ENCODE data around the gene LMF1.

The LMF1 gene

DNA sequence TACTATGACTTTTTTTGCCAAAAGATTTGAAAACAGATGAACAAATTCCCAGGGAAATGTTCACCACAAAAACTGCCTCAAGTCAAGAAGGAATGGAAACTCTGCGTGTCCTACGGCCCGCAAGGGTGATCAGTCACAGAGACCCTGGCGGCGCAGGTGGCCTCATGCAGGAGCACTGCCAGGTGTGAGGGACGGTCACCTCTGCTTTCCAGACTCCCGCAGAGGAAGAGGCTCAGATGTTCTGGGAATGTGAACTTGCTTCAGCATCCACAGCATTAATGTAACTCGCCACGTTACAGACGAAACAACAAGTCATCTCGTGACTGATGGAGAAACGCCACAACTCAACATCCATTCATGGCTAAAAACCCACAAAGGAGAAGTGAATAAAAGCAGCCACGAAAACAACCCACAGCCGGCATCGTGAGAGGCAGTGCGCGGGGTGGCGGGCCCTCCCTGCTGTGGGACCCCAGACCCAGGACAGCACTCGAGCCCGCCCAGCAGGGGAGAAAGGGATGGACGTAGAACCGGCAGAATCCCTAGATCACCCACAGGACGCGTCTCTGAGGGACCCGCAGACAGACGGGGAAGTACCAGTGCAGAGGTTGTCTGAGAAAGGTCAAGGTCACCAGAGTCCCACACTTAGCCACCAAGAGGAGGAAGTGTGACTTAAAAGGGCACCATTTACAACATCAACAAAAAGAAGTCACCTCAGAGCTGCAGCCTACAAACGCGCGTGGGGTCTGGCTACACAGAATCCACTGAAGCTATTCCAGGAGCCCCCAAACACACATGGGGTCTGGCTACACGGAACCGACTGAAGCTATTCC, 93.3 kb downstream of the LMF1 start:
- H3K9me3 Mint-ChIP-seq, result no peaks in the 10 kb centered on the region
- no peaks in the 10 kb centered on the region for H3K36me3 Mint-ChIP-seq (ENCODE audit: low read depth)
- H3K27ac Mint-ChIP-seq, result no peak overlapping the region
- no peaks in the 10 kb centered on the region for H3K27me3 Mint-ChIP-seq (ENCODE audit: low read depth)
- H3K4me3 Mint-ChIP-seq, result no peak overlapping the region
- peaks cover 2% of the 10 kb centered on the region for H3K4me1 Mint-ChIP-seq (ENCODE audit: low read depth)

DNA sequence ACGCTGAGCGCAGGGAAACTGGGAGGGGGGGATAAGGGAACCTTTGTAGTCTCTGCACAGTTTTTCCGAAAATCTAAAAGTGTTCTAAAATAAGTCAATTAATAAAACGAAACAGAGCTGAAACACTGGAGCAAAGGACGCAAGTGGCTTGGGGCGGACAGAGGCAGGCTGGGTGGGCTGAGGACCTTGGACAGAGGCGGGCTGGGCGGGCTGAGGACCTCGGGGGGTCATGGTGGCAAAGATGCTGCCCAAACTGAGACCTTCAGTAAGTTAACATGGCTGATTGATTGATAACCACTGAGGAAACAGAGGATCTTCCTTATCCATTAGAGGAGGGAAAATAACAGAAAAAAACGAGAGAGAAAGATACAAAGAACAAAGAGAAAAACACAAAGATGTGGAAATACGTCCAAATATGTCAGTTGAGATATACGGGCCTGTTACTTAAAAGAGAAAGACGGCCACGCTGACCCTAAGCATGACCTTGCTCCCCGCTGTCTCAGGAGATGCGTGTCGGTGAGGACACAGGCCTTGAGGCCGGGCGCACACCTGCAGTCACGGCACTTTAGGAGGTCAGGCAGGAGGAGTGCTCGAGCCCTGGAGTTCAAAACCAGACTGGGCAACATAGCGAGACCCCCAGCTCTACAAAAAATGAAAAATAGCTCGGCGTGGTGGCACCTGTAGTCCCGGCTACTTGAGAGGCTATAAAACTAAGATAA, 94.1 kb downstream of the LMF1 start:
- Mint-ChIP-seq H3K4me3 (no peak overlapping the region), H3K4me1 (ENCODE audit: low read depth) (no peaks in the 10 kb centered on the region), H3K9me3 (no peaks in the 10 kb centered on the region), H3K36me3 (ENCODE audit: low read depth) (no peaks in the 10 kb centered on the region), H3K27me3 (ENCODE audit: low read depth) (no peaks in the 10 kb centered on the region), H3K27ac (no peak overlapping the region)

DNA sequence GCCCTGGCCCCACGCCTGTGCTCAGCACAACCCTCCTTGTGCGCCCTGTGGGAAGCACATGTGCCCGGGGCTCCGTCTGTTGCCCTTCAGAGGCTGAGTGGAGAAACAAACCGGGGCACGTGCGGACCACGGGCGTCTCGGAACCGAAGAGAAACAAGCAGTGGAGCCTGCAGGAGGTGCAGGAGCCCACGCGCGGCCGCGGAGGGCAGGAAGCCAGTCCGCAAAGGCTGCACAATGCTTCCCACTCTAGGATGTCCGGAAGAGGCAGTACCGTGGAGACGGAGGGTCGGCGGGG, 94.8 kb downstream of the LMF1 start:
- no peaks in the 10 kb centered on the region for H3K36me3 Mint-ChIP-seq (ENCODE audit: low read depth)
- H3K4me1 Mint-ChIP-seq (ENCODE audit: low read depth), result no peaks in the 10 kb centered on the region
- no peaks in the 10 kb centered on the region for H3K27me3 Mint-ChIP-seq (ENCODE audit: low read depth)
- H3K27ac Mint-ChIP-seq, result no peak overlapping the region
- no peak overlapping the region for H3K4me3 Mint-ChIP-seq
- no peaks in the 10 kb centered on the region for H3K9me3 Mint-ChIP-seq

DNA sequence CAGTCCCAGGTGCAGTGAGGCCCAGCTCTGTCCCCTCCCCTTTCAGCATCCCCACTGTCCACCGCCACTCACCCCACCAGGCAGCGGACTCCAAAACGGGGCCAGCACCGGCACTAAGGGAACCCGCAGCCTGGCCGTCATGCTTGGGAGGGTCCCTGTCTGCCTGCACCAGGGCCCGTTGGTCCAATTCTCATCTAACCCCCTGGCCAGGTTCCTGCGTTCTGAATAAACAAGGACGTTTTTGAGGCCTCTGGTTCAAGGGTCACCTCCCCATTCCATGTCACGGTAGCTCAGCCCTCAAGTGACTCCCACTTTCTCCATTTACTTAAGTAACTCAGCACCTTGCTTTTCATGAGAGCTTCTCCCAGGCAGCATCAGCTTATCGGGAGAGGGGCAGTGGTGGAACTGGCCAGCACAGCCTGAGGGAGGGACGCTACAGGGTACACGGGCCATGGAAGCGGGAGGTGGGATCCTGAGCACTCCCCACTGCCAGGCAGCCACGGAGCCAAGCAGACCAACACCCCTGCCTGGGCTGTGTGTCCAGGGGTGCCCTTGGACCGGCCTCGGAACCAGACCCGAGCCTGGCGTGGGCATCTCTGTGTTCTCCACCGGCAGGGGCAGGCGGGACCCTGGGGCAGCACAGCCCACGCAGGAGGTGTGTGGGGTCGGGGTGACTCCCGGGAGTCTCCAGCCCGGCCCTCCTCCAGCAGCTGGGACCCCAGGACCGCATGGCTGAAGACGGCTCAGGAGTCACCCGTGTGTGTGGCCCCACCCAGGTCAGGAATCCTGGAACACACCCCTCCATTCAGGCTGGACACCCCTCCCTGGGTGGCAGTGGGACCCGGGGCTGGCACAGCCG, 95.4 kb downstream of the LMF1 start:
- Mint-ChIP-seq H3K27me3 (ENCODE audit: low read depth) (no peaks in the 10 kb centered on the region), H3K4me1 (ENCODE audit: low read depth) (no peaks in the 10 kb centered on the region), H3K36me3 (ENCODE audit: low read depth) (no peaks in the 10 kb centered on the region), H3K9me3 (no peaks in the 10 kb centered on the region), H3K4me3 (no peak overlapping the region), H3K27ac (no peak overlapping the region)

DNA sequence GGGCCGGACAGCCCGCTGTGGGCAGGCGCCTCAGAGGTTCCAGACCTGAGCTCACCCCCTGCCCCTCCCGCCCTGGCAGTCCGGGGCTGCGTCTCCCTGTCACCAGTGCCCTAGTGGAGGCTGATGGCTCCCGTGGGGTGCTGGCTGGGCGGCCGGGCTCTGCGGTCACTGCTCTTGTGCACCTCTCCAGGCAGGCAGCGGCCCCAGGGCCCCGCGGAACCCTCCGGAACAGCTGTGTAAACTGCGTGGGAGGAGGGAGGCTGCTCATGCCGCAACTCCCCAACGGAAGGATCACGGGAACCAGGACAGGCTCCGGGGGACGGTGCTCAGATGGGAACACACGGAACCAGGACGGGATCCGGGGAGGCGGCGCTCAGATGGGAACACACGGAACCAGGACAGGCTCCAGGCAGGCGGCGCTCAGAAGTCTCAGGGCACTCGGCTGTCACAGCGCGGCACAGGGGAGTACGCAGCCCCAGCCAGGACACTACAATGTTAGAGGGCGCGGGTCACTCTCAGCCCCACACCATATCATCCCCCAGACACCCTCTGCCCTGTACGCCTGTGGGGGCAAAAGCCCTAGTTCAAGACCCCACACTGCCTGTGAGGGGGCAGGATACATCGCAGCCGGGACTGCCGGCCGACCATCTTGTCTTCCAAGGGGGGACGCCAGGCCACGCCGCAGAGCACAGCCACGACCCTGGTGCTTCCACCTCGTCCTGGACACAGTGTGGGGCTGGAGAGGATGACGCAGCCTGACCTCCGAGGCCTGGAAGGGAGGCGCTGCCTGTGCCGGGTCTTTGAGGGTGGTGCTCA, 96.2 kb downstream of the LMF1 start:
- Mint-ChIP-seq H3K4me1 (ENCODE audit: low read depth) (no peaks in the 10 kb centered on the region), H3K36me3 (ENCODE audit: low read depth) (no peaks in the 10 kb centered on the region), H3K27me3 (ENCODE audit: low read depth) (no peaks in the 10 kb centered on the region), H3K9me3 (no peaks in the 10 kb centered on the region), H3K27ac (no peak overlapping the region), H3K4me3 (no peak overlapping the region)

DNA sequence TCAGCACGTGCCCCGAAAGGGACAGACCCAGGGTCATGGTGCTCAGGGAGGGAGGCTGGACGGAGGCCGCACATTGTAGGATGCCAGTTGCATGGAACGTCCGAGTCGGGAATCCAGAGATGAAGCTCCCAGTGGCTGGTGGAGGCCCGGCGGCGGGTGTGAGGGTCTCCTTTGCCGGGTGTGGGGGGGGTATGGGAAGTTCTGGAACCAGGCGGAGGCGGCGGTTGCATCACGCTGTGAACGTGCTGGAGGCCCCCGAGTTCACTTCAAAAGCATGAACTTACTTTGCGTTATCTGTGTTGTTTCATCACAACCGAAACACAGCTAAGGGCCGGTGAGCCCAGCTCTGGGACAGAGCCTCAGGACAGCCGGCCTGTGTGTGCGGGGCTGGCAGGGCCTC, 96.9 kb downstream of the LMF1 start:
- Mint-ChIP-seq H3K9me3 (no peaks in the 10 kb centered on the region), H3K27ac (no peak overlapping the region), H3K36me3 (ENCODE audit: low read depth) (no peaks in the 10 kb centered on the region), H3K27me3 (ENCODE audit: low read depth) (no peaks in the 10 kb centered on the region), H3K4me3 (no peak overlapping the region), H3K4me1 (ENCODE audit: low read depth) (no peaks in the 10 kb centered on the region)

DNA sequence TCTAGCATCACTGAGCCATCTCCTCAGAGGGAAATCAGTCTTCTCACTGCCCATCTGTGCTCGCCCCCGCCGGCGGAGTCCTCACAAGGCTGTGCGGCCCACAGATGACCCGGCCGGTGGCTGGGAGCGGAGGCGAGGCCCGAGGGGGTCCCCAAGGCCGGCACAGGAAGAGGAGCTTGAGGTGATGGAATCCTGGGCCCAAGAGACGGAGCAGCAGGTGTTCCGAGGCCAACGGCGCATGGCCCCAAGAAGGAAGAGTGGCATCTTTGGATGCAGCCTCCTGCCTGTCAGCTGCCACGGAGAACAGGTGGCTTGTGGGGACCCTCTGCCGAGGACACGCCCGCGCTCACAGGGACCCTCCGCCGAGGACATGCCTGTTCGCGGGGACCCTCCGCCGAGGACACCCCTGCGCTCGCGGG, 97.5 kb downstream of the LMF1 start:
- no peaks in the 10 kb centered on the region for H3K9me3 Mint-ChIP-seq
- H3K36me3 Mint-ChIP-seq (ENCODE audit: low read depth), result no peaks in the 10 kb centered on the region
- H3K27ac Mint-ChIP-seq, result no peak overlapping the region
- H3K27me3 Mint-ChIP-seq (ENCODE audit: low read depth), result no peaks in the 10 kb centered on the region
- H3K4me3 Mint-ChIP-seq, result no peak overlapping the region
- H3K4me1 Mint-ChIP-seq (ENCODE audit: low read depth), result no peaks in the 10 kb centered on the region

DNA sequence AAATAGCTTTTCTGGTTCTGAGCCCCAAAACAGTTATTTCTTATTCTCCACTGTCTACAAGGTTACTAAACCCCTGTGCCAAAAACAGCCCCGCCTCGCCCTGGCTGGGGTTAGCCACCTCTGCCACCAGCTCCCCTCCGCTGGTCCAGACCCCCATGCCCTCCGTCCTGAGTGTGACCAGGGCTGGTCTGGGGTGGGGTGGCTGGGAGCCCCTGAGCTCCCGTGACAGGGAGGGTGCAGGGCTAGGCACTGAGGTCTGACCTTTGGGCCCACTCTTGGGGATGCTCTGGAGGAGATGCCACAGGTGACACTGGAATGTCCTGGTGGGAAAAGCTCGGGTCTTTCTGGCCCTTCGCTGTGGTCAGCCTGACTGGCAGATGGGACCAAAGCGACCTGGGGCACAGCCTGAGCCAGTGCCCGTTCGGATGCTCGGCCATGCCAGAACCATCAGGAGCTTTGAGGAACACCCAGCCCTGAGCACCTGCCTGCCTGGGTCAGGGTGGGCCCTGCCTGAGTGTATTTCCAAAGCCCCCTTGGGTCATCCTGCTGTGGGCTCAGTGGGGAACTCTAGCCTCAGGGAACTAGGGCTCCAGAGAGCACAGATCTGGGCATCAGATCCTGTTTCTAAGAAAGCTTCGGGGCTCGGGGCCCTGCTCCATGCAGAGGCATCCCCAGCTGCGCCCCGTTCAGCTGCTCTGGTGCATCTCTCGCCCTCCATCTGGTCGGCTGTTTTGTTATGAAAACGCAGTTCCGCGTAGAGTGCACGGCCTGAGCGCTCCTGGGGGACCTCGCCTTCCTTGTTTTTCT, 98.1 kb downstream of the LMF1 start:
- H3K27me3 Mint-ChIP-seq (ENCODE audit: low read depth), result no peaks in the 10 kb centered on the region
- H3K9me3 Mint-ChIP-seq, result no peaks in the 10 kb centered on the region
- no peak overlapping the region for H3K4me3 Mint-ChIP-seq

DNA sequence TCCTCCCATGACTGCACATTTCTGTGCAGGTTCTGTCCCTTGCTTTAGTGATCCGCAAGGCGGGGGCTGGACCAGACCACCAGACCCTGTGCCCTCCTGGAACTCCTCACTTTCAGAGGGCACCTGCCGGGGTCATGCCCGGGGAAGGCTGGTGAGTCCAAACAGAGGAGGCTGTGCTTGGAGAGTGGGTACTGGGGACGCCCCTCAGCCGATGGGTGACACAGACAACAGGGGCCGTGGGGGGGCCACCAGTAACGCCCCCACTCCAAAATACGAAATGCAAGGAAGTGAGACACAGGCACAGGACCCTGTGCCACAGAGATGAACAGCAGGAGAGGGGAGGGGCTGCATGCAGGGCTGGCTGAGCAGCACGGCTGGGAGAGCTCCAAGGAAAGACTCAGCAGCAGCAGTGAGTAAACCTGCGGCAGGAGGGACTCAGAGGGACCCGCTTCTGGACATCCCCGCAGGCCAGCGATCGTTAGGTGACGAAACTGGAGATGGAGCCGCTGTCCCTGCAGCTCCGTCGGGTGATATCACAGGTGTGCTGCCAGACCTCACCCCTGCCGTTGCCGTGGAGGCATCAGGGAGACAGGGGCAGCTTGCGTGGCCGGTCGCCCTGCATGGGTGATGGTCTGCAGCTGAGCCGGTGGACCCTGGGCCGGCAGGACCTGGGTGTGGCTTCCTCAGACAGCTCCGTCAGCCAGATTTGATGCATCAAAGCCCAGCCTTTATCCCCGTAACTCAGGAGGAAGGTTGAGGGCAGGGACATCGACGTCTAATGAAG, 99.0 kb downstream of the LMF1 start:
- no peak overlapping the region for H3K27ac Mint-ChIP-seq
- no peak overlapping the region for H3K4me3 Mint-ChIP-seq
- H3K36me3 Mint-ChIP-seq (ENCODE audit: low read depth), result no peaks in the 10 kb centered on the region

More for the DNA sequence above, 98.1 kb downstream of the LMF1 start:
- H3K4me1 Mint-ChIP-seq (ENCODE audit: low read depth), result no peaks in the 10 kb centered on the region
- no peaks in the 10 kb centered on the region for H3K36me3 Mint-ChIP-seq (ENCODE audit: low read depth)
- no peak overlapping the region for H3K27ac Mint-ChIP-seq

DNA sequence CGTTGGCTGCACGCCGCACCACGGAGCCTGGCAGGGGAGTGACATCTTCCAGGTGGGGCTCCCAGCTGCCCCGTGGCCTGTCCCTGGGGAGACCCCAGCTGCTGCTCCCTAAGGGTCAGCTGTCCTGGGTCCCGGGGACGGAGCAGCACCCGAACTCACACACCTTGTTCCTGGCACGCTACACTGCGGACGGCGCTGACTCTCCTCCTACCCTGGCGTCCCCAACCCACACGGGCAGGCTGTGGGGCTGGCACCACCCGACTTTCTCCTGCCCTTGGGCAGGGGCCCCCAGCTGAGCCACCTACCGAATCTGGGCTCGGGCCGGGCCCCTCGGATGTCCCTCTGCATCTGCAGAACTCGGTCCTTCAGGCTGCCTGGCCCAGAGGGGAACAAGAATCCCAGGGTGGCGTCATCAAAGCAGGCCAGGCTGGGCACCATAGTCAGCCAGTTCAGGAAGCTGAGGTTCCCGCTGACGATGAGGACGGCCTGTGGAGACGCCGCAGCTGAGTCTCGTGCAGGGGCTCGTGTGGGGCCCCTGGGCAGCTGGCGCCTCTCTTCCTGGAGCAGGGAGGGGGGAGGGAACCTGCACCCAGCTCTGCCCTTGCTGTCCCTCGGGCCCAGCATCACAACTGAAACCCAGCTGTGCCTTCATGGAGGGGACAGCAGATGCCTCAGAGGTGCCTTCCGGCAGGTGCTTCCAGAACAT, 99.8 kb downstream of the LMF1 start:
- no peaks in the 10 kb centered on the region for H3K4me1 Mint-ChIP-seq (ENCODE audit: low read depth)
- no peaks in the 10 kb centered on the region for H3K36me3 Mint-ChIP-seq (ENCODE audit: low read depth)
- no peak overlapping the region for H3K27ac Mint-ChIP-seq
- H3K9me3 Mint-ChIP-seq, result no peaks in the 10 kb centered on the region
- H3K4me3 Mint-ChIP-seq, result no peak overlapping the region
- no peaks in the 10 kb centered on the region for H3K27me3 Mint-ChIP-seq (ENCODE audit: low read depth)

More for the DNA sequence above, 99.0 kb downstream of the LMF1 start:
- no peaks in the 10 kb centered on the region for H3K4me1 Mint-ChIP-seq (ENCODE audit: low read depth)
- no peaks in the 10 kb centered on the region for H3K9me3 Mint-ChIP-seq
- no peaks in the 10 kb centered on the region for H3K27me3 Mint-ChIP-seq (ENCODE audit: low read depth)

DNA sequence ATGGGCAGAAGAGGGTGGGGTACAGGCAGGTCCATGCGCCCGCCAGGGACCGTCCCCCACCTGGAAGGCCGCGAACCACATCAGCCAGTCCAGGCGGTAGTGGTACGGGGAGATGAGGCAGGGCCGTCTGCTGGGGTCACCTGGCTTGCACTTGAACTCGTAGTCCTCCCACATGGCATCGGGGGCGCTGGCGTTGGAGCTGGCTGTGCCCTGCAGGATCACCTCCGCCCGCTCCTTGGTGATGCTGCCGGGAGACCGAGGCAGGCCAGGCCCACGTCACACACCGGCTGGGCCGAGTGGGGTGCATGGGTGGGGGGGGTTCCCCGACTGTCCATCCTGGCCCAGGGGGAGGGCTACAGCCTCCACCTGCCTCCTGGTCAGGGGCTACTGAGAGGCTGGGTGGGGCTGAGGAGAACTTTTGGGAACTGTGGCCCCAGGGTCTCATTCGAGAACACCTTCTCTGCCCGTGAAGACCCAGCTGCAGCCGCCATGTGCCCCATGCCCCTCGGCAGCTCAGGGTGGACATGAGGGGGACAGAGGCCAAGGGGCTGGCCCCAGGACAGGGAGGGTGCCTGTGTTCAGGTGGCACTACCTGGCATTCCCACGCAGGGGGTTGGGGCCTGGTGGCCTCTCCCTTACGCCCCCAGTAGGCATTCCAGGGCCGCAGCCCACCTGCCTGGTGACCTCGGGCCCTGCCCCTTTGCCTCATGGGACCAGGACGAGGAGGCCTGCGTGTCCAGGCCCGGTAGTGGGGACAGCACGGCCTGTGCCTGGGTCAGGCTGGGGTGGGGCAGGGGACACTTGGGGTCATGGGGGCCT, 100.8 kb downstream of the LMF1 start:
- Mint-ChIP-seq H3K27ac (no peak overlapping the region), H3K36me3 (ENCODE audit: low read depth) (no peaks in the 10 kb centered on the region), H3K4me1 (ENCODE audit: low read depth) (no peaks in the 10 kb centered on the region), H3K4me3 (no peak overlapping the region), H3K27me3 (ENCODE audit: low read depth) (no peaks in the 10 kb centered on the region), H3K9me3 (no peaks in the 10 kb centered on the region)
